Measurements from ENCODE around the gene GAS7. TPM values are rescaled to one million over a fixed set of nuclear protein-coding genes. Genes with fewer than 3 reads are reported as not detected.

GAS7 gene
- total and polyA plus RNA-seq, 9 of the 15 experiments (the other 6 are each of a cell fraction or from before 2014, with no cell fraction given) = 0.11 to 0.33 TPM; not detected in 7

- TF ChIP-seq BHLHE40 (IDR thresholded peaks at IDR 0.05; ENCODE audit: low read length) = no peak
- no peak for TF ChIP-seq ZNF263 (CRISPR knock-in tag; IDR thresholded peaks at IDR 0.05; ENCODE audit: borderline replicate concordance)
- TF ChIP-seq KDM5B (IDR thresholded peaks at IDR 0.05; ENCODE audit: insufficient replicate concordance, low read depth, low read length) = no peak
- peak; percentile 83 for TF ChIP-seq CEBPB (tag; IDR thresholded peaks at IDR 0.05)
- peak; percentile 52; the same call in 1 of the 2 replicates for TF ChIP-seq JUND (IDR thresholded peaks at IDR 0.05; ENCODE audit: borderline replicate concordance, low read depth, low read length)
- TF ChIP-seq JUND (tag; IDR thresholded peaks at IDR 0.05; ENCODE audit: borderline replicate concordance, low read depth, low read length) = no peak
- no peak for TF ChIP-seq SIRT6 (IDR thresholded peaks at IDR 0.05; ENCODE audit: low read depth, low read length)
- TF ChIP-seq CEBPG (CRISPR knock-in tag; IDR thresholded peaks at IDR 0.05) = no peak
- 0 out of 4 replicates have a peak, but pooled peaks of 1 of the 2 experiments have one; percentile 23 for TF ChIP-seq CEBPG (tag; conservative IDR thresholded peaks at IDR 0.05 in 1 of 2, IDR thresholded peaks at IDR 0.05 in 1 of 2)
- TF ChIP-seq KLF13 (tag; IDR thresholded peaks at IDR 0.05; ENCODE audit: borderline replicate concordance, low read depth) = no peak
- TF ChIP-seq HDAC1 (IDR thresholded peaks at IDR 0.05) = no peak
- no peak for TF ChIP-seq SPI1 (IDR thresholded peaks at IDR 0.05; ENCODE audit: borderline replicate concordance, low read depth, low read length)
- TF ChIP-seq ZEB2 (IDR thresholded peaks at IDR 0.05) = no peak
- TF ChIP-seq ZNF311 (CRISPR knock-in tag; IDR thresholded peaks at IDR 0.05) = no peak
Measured at GRCh38 chr17:10114931-10115535, 83.4 kb downstream of the GAS7 start (continued).
